ENCODE results near the gene RIPK1.
"Not testable (repeated sequence)": the region's sequence is repeated elsewhere in the genome, so short reads cannot be mapped to it uniquely, and the experiment has no call there.

The RIPK1 gene

DNA sequence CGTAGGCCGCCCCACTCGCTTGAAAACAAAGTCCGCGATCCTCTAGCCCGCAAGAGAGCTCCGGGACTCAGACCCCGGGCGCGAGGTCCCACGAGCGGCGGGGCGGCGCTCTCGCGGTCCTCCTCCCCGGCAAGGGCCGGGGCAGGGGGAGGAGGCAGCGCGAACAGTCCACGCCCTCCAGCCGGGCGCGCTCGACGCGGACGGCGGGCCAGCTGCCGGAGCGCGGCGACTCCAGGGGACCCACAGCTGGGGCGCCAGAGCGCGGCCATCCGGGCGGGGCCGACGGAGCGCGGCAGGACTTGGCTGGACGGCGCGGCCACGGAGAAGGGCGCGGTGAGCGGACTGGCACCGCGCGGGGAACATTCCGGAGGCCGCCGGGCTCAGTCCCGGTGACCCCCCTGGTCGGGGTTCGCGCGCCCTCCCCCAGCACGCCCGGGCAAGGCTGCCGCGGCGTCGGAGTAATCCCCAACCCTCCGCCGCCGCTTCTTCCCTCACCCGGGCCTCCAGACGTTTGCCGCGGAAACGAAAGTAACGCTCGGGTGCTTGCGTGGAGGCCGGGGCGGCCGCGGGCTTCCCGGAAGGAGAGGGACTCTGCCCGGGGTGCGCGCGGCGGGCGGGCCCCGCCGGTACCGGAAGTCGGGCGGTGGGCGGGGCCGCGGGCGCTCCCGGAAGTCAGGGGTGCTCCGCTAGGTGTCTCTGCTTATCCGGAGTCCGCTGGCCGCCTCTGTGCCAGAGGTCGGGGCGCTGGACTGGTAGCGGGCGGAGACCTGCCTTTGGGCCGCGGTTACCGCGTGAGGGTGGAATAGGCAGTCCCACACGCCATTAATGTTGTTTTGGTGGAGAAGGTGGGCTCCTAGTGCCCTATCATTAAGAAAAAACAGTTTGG, at the start of gene RIPK1:
RIPK1 (plus strand) TSS at position 166 of the 886 bp plus-strand sequence. CDS start 8,330 bp downstream, outside the sequence.
- peak within 1 kb of the TSS; percentile 70 for H3K4me3 ChIP-seq (ENCODE audit: low read depth, low read length)

DNA sequence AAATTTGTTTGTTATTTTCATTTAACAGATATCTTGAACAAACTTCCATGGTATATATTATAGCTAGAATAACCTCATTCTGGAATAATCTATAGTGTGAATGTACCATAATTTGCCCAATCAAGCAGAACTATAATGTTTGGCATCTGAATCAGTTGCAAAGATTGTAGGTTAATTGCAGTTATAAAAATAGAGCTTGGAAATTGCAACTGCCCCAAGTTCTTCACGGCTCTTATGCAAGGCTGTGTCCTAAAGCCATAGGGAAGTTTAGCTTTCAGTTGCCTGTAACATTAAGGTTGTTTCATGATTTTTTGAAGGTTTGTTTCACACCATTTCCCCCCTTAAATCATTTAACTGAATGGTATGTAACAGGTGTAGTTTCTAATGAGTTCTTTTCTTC, 49.2 kb upstream of the RIPK1 start:
- no peak overlapping the region for H3K4me3 ChIP-seq (ENCODE audit: low read depth, low read length)

DNA sequence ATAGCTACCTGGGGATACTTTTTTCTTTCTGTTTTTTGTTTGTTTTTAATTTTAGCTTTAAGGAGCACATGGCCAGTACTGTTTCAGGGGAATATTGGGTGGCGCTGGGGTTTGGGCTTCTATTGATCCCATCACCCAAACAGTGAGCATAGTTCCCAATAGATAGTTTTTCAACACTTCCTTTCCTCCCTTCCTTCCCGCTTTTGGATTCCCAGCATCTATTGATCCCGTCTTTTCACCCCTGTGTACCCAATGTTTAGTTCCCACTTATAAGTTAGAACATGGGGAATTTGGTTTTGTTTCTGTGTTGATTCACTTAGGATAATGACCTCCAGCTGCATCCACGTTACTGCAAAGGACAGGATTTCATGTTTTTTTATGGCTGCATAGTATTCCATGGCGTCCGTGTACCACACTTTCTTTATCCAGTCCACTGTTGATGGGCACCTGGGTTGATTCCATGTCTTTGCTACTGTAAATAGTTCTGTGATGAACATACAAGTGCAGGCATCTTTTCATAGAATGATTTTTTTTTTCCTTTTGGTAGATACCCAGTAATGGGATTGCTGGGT, 48.5 kb upstream of the RIPK1 start:
- no peak overlapping the region for H3K4me3 ChIP-seq (ENCODE audit: low read depth, low read length)

DNA sequence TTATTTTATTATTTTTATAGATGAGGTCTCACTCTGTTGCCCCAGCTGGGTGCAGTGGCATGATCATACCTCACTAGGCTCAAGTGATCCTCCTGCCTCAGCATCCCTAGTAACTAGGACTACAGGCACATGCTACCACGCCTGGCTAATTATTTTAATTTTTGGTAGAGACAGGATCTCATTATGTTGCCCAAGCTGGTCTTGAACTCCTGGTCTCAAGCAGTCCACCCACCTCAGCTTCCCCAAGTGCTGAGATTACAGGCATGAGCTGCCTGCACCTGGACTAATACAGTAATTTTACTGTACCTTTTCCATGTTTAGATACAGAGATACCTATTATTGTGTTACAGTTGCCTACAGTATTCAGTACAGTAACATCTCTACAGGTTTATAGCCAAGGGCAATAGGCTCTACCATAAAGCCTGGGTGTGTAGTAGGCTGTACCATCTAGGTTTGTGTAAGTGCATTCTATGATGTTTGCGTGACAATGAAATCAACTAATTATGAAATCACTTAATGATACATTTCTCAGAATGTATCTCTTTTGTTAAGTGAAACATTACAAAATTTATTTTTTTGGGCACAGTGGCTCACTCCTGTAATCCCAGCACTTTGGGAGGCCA, 47.2 kb upstream of the RIPK1 start:
- not testable (repeated sequence) for H3K4me3 ChIP-seq (ENCODE audit: low read depth, low read length)

DNA sequence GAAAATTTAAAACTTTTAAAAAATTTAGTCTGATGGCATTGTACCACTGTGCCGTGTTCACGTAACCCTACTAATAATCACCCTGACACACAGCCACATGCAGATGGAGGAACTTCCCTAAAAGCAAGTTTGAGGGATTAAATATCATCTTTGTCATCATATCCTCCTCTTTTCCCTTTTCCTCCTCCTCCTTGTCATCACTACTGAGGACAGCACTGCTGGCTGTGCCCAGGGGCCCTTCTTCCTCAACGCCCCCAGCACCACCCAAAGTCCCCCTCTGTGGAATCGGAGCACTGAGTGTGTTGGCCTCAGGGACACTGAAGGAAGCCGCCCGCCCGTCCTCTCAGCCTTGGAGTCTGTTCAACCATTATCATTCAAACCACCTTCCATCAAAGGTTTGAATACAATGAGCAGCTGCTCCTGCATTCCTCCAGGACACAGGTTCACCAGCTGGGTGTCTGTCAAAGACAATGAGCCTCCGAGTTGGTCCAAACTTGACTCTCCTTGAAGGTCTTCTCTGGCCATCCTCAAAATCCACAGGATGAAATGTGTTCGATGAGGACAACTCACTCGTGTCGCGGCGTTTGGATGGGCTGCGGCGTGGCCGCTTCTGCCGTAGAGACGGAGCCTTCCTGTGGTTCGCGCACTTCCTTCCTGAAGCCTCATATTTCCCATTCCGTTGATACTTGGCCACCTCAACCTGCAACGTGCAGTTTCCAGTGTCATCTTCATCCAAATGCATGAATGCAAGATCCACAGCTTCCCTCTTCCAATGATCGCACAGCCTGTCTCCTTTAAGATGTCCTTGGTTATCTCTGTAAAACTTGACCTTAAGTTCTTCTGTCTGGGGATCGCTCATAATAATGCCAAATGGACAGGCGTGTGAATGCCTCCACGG, 45.3 kb upstream of the RIPK1 start:
- H3K4me3 ChIP-seq (ENCODE audit: low read depth, low read length): no peak overlapping the region

DNA sequence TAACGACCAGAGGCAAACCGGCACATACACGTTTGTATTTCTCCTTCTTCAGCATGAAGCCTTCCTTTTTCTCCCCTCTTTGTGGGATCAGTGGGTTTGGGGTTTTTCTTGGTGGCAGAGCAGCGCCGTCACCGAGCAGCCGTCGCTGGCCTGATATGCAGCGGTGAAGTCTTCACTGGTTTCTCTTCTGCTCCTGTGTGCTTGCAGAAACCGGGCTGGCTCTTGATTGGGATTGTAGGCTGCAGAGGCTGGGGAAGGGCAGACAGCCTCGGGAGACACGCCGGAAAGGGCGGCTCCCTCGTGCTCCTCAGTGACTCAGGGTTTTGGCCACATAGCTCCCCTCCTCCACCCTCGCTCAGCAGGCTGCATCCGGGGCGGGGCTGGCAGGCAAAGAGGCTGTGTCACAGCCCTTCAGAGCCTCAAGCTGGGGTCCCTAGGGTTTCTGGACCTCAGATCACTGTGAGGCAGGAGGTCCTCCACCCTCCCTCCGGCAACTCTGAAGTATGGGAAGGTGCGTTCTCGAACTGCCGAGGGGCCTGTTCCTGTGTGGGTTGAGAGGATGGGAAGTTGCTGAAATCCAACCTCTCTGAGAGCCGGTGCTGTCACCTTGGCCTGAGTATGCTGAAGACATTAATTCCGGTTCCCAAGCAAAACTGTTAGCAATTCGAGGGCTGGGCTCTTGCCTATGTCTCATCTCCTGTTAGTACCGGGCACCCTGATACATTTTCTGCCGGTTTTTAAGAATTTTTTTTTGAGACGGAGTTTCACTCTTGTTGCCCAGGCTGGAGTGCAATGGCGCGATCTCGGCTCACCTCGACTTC, 44.4 kb upstream of the RIPK1 start:
- H3K4me3 ChIP-seq (ENCODE audit: low read depth, low read length): no peak overlapping the region

DNA sequence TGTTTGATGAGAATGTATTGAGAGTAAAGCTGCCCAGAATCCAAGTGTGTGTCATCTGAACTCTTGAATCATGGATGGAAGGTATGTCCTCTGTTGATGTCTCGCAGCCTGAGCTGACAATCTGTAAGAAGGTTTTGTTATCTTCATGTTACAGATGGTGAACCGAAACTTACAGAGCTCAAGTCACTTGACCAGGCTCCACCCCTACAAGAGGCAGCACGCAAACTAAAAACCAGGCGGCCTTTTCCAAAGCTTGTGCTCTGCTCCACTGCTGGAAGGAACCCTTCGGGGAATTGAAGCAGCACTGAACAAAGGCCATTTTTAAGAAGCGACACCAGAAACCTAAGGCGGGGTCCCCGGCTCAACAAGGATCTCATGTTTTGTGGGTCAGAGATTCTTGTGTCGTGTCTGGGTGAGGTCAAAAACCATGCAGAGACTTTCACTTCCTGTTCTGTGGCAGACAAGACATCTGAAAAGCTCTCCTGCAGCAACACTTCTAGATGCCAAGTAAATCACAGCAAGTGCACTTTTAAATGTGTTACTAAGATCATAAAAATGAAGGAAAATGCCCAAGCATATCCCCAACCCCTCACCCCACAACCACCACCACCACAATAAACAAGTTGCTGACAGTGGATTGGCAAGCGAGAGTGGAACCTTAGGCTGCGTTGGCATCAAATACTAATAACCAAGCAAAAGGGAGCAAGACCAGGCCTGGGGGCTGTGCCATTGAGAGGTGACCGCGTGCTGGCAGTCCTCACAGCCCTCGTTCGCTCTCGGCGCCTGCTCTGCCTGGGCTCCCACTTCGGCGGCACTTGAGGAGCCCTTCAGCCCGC, 41.3 kb upstream of the RIPK1 start:
- H3K4me3 ChIP-seq (ENCODE audit: low read depth, low read length): no peak overlapping the region

DNA sequence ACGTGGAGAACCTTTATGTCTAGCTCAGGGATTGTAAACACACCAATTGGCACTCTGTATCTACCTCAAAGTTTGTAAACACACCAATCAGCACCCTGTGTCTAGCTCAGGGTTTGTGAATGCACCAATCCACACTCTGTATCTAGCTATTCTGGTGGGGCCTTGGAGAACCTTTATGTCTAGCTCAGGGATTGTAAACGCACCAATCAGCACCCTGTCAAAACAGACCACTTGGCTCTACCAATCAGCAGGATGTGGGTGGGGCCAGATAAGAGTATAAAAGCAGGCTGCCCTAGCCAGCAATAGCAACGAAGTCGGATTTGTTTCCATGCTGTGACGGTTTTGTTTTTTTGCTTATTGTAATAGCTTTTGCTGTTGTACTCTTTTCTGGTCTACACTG, 40.1 kb upstream of the RIPK1 start:
- not testable (repeated sequence) for H3K4me3 ChIP-seq (ENCODE audit: low read depth, low read length)

DNA sequence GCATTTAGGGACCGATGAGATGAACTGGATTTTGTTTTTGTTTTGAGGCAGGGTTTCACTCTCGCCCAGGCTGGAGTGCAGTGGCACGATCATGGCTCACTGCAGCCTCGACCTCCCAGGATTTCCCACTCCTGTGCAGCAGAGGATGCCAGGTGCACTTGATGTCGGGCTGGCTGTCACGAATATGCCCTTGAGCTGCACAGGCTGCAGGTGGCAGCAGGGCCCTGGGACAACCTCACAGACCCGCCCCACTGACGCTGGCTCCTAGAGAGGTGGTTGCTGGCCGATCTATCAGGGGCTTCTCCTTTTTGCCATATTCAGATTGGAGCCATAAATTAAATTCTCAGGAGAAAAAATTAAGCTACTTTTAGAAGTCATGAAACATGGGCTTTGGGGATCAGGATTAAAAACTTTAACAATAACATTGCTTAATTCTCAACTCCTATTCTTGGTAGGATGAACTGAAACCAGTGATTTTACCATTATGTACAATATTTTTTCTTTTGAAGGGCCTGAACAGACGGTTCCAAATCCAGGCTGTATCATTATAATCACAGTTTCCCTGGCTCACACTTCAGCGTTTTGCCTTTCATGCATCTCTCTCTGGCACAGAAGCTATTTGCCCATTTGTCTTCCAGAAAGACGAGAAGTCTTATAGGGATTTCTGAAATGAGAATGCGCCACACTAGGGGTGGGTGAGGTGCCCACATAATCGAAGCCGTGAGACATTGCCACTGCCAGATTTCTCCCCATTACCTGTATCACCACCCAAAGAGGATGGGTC, 36.2 kb upstream of the RIPK1 start:
- H3K4me3 ChIP-seq (ENCODE audit: low read depth, low read length): no peak overlapping the region

DNA sequence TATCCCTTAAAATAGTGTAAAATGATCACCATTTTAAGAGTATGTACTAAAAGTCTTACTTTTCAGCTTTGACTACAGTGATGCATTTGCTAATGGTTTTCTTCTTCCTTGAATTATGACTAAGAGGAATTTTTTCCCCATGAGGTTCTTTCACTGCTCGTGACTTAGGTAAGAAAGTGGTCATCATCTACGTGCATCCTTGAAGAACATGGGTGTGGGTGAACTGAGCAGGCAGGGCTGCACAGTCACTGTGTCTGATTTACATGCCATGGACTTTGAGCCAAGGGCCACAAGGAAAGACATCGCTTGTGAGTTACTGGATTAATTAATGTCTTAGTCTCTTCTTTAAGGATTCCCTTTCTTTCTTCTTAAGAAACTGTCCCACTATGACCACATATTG, 35.3 kb upstream of the RIPK1 start:
- H3K4me3 ChIP-seq (ENCODE audit: low read depth, low read length): no peak overlapping the region

DNA sequence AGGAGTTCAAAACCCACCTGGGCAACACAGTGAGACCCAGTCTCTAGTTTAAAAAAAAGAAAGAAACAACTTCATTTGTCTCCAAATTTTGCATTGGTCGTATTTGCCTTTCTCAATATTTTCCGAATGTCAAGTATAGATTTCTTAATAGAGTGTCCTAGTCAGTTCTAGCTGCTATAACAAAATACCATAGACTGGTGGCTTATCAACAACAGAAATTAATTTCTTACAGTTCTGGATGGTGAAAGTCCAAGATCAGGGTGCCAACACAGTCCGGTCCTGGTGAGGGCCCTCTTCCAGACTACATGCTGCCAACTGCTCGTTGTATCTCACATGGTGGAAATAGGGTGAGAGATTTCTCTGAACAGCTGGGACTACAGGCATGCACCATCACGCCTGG, 34.6 kb upstream of the RIPK1 start:
- no peak overlapping the region for H3K4me3 ChIP-seq (ENCODE audit: low read depth, low read length)

DNA sequence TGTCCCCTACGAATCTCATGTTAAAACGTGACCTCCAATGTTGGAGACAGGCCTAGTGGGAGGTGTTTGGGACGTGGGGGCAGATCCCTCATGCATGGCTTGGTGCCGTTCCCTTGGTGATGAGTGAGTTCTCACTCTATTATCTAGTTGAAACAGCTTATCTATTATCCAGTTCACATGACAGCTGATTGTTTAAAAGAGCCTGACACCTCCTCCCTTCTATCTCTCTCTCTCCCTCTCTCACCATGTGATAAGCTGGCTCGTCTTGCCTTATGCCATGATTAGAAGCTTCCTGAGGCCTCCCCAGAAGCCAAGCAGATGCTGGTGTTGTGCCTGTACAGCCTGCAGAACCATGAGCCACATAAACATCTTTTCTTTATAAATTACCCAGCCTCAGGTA, 32.9 kb upstream of the RIPK1 start:
- H3K4me3 ChIP-seq (ENCODE audit: low read depth, low read length): no peak overlapping the region

DNA sequence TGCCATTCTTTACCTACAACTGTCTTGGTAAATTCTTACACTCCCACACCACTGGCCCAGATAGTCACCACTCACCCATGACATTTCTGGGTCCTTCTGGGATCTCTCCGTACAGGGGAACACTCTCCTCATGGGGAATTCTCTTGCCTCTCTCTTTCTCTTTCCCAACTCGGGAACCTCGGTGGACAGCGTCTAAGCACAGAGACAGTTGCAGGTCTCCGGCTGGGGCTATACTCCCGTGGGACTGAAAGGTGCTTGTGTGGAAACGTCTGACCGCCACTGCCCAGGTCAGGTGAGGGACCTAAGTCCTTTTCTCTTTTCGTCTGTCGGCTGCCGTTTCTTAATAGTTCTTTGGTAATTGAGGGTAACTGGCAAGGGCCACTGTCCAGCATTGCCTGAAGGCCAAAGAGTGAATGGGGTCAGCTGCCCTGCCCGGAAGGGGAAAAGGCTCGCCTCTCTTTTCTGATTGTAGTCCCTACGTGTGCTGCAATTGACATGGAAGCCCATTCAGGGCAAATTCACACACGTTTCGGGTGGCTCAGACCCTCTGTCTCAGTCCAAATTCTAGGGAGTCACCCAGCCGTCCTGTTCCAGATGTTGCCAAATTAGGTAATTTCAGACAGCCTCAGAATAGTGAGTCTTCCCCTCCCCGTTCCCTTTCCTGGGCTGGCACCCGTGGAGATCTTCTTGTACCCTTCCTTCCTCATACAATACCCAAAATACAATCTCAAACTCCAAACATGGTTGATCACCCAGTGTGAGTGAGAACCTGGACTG, 31.2 kb upstream of the RIPK1 start:
- no peak overlapping the region for H3K4me3 ChIP-seq (ENCODE audit: low read depth, low read length)

DNA sequence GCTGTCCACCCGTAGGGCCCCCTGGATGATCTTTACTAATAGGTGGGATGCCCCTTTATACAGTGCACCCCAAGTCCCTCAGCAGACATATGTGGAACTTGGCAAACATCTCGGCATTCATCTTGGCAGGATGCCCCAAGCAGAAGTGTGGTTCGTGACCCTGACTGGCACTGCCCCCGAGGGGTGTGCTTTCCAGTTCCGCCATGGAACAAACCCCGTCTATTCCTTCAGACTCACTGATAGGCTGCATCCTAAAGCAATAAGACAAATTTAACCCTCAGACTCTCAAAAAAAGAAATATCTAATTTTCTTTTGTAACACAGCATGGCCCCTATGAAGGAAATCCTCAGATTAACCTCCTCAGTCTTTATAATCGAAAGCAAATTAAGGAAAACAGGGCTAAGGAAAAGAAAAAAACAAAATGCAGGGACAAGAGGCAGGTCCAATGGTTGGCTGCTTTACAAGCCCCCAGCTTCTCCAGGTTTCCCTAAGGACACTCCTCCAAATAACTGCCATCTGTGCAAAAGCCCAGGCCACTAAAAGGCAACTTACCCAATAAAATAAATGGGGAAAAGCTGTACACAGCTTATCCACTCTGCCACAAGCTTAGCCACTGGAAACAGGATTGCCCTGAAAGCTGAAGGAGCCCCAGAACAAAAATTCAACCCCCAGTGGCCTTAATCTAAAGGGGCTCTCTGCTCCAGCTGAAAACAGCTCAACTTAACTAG, 30.5 kb upstream of the RIPK1 start:
- no peak overlapping the region for H3K4me3 ChIP-seq (ENCODE audit: low read depth, low read length)

DNA sequence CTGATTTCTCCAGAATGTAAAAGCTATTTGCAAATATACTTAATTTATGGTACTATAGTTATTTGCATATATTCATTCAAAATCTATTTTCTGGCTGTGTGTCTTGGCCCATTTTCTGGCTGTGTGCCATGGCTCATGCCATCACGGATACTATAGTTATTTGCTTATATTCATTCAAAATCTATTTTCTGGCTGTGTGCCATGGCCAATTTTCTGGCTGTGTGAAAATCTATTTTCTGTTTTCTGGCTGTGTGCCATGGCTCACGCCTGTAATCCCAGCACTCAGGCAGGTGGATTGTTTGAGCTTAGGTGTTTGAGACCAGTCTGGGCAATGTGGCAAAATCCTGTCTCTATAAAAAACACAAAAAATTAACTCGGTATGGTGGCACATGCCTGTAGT, 28.9 kb upstream of the RIPK1 start:
- H3K4me3 ChIP-seq (ENCODE audit: low read depth, low read length): no peak overlapping the region

DNA sequence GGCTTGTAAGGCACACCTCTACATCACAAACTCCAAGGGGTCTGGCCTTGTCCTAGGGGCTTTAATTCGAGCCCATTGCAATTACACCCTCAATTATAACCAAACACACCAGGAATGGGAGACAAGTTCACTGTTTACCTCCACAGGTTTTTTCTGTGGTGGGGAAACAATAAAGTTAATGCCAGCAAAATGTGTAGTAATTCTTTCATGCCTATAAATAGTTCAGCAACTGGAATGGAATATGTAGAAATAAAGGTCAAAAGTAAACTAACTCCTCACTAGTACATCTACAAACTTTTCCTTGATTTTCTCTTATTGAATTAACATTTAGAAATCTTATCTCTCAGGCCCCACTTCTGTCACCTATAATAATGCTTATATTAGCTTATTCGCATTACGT, 27.1 kb upstream of the RIPK1 start:
- H3K4me3 ChIP-seq (ENCODE audit: low read depth, low read length): no peak overlapping the region

DNA sequence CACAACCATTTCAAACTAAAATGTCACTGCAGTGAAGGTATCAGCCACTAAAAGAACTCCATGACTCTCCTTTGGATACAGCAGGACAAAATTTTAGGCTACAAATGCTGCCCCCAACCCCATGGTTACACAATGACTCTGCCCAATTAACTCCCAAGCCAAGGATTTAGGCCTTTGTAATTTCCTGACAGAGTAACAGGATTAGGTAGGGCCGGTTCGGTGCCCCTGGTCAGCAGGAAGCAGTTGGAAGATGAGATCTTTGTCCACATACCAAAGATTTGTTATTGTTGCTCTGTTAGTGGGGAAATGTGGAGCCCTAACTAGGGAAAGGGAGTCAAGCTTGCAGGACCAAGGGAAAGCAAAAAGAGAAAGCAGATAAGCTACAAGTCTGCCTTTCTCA, 26.7 kb upstream of the RIPK1 start:
- H3K4me3 ChIP-seq (ENCODE audit: low read depth, low read length): no peak overlapping the region
